ENCODE results near the gene CLSTN2. TPM values are rescaled to one million over a fixed set of nuclear protein-coding genes. Genes with fewer than 3 reads are reported as not detected.

CLSTN2 gene
- polyA plus RNA-seq, 3 donors = not detected

GRCh38 chr3:140522653-140523380, 587.8 kb downstream of the CLSTN2 start:
- WGBS (ENCODE audit: insufficient coverage) = 89% methylated on average over 5 of the region's 5 CpGs
- peaks cover 11 to 28% (median 24%) of the 10 kb centered on the region in 7 donors for H3K9me3 Mint-ChIP-seq

GRCh38 chr3:140523600-140523999, 588.6 kb downstream of the CLSTN2 start:
- Histone ChIP-seq H4K20me1 (ENCODE audit: insufficient read depth, low read length) (no peaks in the 10 kb centered on the region), H3K36me3 (replicated peaks in 1 of 2; ENCODE audit: control insufficient read depth in 1 of 2, insufficient read depth in 2 of 2, low read length in 2 of 2) (no peaks in the 10 kb centered on the region), H3K4me1 (ENCODE audit: control insufficient read depth in 1 of 2, insufficient read depth in 2 of 2, low read length in 2 of 2) (no peaks in the 10 kb centered on the region), H3K27ac (ENCODE audit: low read depth in 1 of 2, low read length in 2 of 2) (no peak overlapping the region), H3K27me3 (ENCODE audit: control insufficient read depth in 2 of 2, insufficient read depth in 2 of 2, low read length in 2 of 2) (no peaks in the 10 kb centered on the region), H2AFZ (ENCODE audit: insufficient read depth, low read depth, low read length, poor library complexity, severe bottlenecking) (no peak overlapping the region), H3K9ac (ENCODE audit: insufficient read depth, low read length, poor library complexity, severe bottlenecking) (no peak overlapping the region), H3K9me3 (replicated peaks in 1 of 2; ENCODE audit: control insufficient read depth in 1 of 2, insufficient read depth in 1 of 2, low read length in 2 of 2) (peaks cover 5 to 16% of the 10 kb centered on the region in 2 donors), H3K79me2 (ENCODE audit: insufficient read depth, low read length) (no peaks in the 10 kb centered on the region), H3K4me2 (replicated peaks; ENCODE audit: extremely low read depth, low read length, poor library complexity, severe bottlenecking) (no peak overlapping the region), H3K4me3 (replicated peaks in 1 of 3; ENCODE audit: low read depth in 2 of 3, low read length in 3 of 3) (no peak overlapping the region)
- H3K36me3 Mint-ChIP-seq = no peaks in the 10 kb centered on the region
- no peak for TF ChIP-seq CTCF (IDR thresholded peaks at IDR 0.05)
- no peak overlapping the region for H3K27ac Mint-ChIP-seq
- 67% methylated on average over 1 of the region's 1 CpG for WGBS (ENCODE audit: insufficient coverage)
- no peaks in the 10 kb centered on the region for H3K4me1 Mint-ChIP-seq
- H3K27me3 Mint-ChIP-seq (ENCODE audit: low read depth in 3 of 3) = peaks cover 0 to 3% (median 2%) of the 10 kb centered on the region in 3 donors
- H3K4me3 Mint-ChIP-seq = no peak overlapping the region
- no peak for DNase-seq
- intact Hi-C loops (cut with micrococcal nuclease) = no loop called here
- peaks cover 5 to 22% (median 18%) of the 10 kb centered on the region in 7 donors for H3K9me3 Mint-ChIP-seq

More at GRCh38 chr3:140522653-140523380, 587.8 kb downstream of the CLSTN2 start:
- no peaks in the 10 kb centered on the region for H3K27me3 ChIP-seq (ENCODE audit: control insufficient read depth in 2 of 2, insufficient read depth in 2 of 2, low read length in 2 of 2)
- H3K27me3 Mint-ChIP-seq (ENCODE audit: low read depth in 3 of 3) = peaks cover 0 to 3% (median 2%) of the 10 kb centered on the region in 3 donors
- DNase-seq = no peak
- no peak overlapping the region for H3K27ac Mint-ChIP-seq
- H3K27ac ChIP-seq (ENCODE audit: low read depth in 1 of 2, low read length in 2 of 2) = no peak overlapping the region
- H3K4me3 Mint-ChIP-seq = no peak overlapping the region
- peaks cover 12 to 24% of the 10 kb centered on the region in 2 donors for H3K9me3 ChIP-seq (replicated peaks in 1 of 2; ENCODE audit: control insufficient read depth in 1 of 2, insufficient read depth in 1 of 2, low read length in 2 of 2)
- no peaks in the 10 kb centered on the region for H3K36me3 Mint-ChIP-seq
- no peaks in the 10 kb centered on the region for H3K4me1 Mint-ChIP-seq
- no peak overlapping the region for H3K9ac ChIP-seq (ENCODE audit: insufficient read depth, low read length, poor library complexity, severe bottlenecking)
- H3K4me2 ChIP-seq (replicated peaks; ENCODE audit: extremely low read depth, low read length, poor library complexity, severe bottlenecking) = no peak overlapping the region
- no peaks in the 10 kb centered on the region for H3K4me1 ChIP-seq (ENCODE audit: control insufficient read depth in 1 of 2, insufficient read depth in 2 of 2, low read length in 2 of 2)
- intact Hi-C loops (cut with micrococcal nuclease) = no loop called here
- H3K79me2 ChIP-seq (ENCODE audit: insufficient read depth, low read length) = no peaks in the 10 kb centered on the region
- no peak for TF ChIP-seq CTCF (IDR thresholded peaks at IDR 0.05)
- no peaks in the 10 kb centered on the region for H3K36me3 ChIP-seq (replicated peaks in 1 of 2; ENCODE audit: control insufficient read depth in 1 of 2, insufficient read depth in 2 of 2, low read length in 2 of 2)
- H3K4me3 ChIP-seq (replicated peaks in 1 of 3; ENCODE audit: low read depth in 2 of 3, low read length in 3 of 3) = no peak overlapping the region
- H4K20me1 ChIP-seq (ENCODE audit: insufficient read depth, low read length) = no peaks in the 10 kb centered on the region
- H2AFZ ChIP-seq (ENCODE audit: insufficient read depth, low read depth, low read length, poor library complexity, severe bottlenecking) = no peak overlapping the region
